T-helper 2 cell (primary cell): Measurements from ENCODE around the gene RAB1A.
"Not testable (repeated sequence)": the region's sequence is repeated elsewhere in the genome, so short reads cannot be mapped to it uniquely, and the experiment has no call there.

Experiments
- DNase-seq, 5 experiments: peaks; one replicate each; pipeline versions ENCODE4 v3.0.0 to v3.0.0-alpha.2; 2012 to 2022
- total RNA-seq, 2 donors: gene quantifications; one replicate each; lab custom pipeline; 2026; lab: John Stamatoyannopoulos, UW

The RAB1A gene
- total RNA-seq = 77.8 to 119 reads per million in 2 donors

- DNase-seq = peak; percentile 98 to 100 (median 99)
These were observed at the start of gene RAB1A for GRCh38 chr2:65129826-65130663. RAB1A (minus strand) TSS chr2:65130106; CDS start chr2:65129915, 191 bp downstream.

- no peak for DNase-seq
These were observed 48.0 kb upstream of the RAB1A start for GRCh38 chr2:65177751-65178442.

DNA sequence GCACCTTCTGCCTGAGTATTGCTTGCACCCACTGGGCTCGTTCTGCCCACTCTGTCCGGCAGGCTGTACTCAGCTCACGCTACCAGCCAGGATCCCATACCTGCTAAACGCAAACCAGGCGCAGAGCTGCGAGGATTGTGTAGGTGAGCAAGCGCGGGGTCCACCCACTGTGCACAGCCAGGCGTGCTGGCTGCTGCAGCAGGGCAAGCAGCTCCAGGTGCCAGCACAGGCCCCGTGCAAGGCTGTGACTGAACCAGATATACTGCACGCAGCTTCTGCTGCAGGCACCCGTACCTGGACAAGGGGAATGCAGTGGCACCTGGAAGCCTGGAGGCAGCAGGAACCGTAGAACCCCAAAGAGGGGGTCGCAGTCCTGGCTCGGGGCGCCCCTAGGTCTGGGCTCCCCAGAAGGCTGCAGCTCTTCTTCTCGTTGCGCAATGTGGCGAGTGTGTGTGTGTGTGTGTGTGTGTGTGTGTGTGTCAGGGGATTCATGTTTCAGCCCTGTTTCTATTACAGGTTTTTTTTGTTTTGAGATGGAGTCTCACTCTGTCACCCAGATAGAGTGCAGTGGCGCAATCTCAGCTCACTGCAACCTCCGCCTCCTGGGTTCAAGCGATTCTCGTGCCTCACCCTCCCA is 46.1 kb upstream of the RAB1A start:
- no peak for DNase-seq

DNA sequence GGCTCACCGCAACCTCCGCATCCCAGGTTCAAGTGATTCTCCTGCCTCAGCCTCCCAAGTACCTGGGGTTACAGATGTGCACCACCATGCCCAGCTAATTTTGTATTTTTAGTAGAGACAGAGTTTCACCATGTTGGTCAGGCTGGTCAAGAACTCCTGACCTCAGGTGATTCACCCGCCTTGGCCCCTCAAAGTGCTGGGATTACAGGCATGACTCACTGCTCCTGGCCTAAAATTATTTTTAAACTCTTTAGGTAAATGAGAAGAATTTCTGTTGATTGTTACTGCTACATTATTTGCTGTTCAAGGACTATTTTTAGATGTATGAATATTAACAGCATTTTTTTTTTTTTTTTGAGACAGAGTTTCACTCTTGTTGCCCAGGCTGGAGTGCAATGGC is 44.1 kb upstream of the RAB1A start:
- not testable (repeated sequence) for DNase-seq

DNA sequence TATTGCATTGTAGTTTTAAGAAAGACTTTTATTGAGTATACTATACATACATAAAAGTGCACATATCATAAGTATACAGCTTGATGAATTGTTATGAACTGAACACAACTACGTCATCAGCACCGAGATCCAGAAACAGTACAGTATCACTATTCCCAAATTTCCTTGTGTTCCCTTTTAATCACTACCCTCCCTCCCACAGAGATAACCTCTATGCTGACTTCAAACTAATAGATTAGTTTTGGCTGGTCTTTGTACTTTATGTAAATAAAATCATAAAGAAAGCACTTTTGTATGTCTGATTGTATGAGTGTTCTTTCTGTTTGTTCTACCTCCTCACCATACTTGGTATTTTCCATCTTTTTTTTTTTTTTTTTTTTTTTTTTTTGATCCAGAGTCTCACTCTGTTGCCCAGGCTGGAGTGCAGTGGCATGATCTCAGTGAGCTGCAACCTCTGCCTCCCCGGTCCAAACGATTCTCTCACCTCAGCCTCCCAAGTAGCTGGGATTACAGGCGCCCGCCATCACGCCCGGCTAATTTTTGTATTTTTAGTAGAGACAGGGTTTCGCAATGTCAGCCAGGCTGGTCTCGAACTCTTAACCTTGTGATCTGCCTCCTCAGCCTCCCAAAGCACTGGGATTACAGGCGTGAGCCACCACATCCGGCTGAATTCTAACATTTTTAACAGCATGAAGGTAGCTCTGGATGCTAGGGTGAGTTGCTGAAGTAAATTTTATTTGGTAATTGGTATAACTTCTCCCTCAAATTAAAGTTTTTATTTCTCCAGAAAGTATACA is 43.3 kb upstream of the RAB1A start:
- DNase-seq = no peak

GRCh38 chr2:65170611-65171477 is 40.9 kb upstream of the RAB1A start:
- DNase-seq = not testable (repeated sequence)

DNA sequence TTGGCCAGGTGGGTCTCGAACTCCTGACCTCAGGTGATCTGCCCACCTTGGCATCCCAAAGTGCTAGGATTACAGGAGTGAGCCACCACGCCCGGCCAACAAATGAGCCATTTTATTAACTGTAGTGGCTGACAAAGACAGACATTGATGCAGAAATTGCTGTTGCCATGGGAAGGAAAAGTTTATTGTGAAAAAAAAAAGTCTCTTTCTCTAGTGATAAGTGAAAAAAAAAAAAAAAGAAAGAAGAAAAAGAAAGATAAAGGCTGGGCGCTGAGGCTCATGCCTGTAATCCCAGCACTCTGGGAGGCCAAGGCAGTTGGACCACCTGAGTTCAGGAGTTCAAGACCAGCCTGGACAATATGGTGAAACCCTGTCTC is 39.8 kb upstream of the RAB1A start:
- no peak for DNase-seq

GRCh38 chr2:65165558-65165957 is 35.7 kb upstream of the RAB1A start:
- no peak for DNase-seq

- DNase-seq = no peak
These were observed 34.6 kb upstream of the RAB1A start for GRCh38 chr2:65164426-65164891.

- no peak for DNase-seq
These were observed 31.7 kb upstream of the RAB1A start for GRCh38 chr2:65161551-65162100.

DNA sequence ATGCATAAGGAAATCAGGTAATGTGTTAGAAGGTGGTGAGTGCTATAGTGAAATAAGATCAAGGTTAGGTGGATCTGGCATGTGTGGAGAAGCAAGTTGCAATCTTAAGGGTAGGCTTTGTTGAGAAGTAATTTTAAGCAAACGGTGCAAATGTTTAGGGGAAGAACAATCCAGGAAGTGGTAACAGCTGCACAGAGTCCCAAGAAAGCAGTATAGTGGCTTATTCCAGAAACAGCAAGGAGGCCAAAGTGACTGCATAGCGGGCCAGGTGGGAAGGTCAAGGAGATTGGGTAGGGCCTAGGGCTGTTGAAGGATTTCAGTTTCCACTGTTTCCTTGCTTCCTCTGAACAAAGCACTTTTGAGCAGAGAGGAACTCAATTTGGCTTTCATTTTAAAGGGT is 30.0 kb upstream of the RAB1A start:
- DNase-seq = peak in 1 of 5 experiments; percentile 8

DNA sequence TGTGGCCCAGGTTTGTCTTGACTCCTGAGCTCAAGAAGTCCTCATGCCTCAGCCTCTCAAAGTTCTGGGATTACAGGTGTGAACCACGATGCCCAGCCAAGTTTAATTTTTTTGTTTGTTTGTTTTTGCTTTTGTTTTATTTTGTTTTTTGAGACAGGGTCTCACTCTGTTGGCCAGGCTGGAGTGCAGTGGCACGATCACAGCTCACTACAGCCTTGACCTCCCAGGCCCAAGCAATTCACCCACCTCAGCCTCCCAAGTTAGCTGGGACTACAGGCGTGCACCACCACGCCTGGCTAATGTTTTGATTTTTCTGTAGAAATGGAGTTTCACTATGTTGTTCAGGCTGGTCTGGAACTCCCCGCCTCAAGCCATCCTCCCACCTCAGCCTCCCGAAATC is 29.4 kb upstream of the RAB1A start:
- no peak for DNase-seq

DNA sequence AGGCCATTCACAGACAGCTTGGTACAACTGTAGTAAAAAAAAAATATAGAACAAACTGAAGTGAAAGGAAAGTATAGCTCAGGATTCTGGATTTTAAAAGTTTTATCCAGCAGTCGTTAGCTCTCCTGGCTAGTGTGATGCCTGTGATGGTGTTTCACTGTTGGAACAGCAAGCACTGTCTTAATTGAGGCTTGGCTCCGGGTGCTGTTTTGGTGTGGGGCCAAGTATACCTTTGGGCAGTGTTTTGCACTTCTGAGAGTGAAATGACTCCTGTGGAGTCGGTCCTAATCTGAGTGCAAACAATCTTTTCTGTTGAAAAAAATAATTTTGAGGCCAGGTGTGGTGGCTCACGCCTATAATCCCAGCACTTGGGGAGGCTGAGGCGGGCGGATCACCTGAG is 28.7 kb upstream of the RAB1A start:
- DNase-seq = no peak

GRCh38 chr2:65157856-65158255 is 27.9 kb upstream of the RAB1A start:
- DNase-seq = not testable (repeated sequence)

DNA sequence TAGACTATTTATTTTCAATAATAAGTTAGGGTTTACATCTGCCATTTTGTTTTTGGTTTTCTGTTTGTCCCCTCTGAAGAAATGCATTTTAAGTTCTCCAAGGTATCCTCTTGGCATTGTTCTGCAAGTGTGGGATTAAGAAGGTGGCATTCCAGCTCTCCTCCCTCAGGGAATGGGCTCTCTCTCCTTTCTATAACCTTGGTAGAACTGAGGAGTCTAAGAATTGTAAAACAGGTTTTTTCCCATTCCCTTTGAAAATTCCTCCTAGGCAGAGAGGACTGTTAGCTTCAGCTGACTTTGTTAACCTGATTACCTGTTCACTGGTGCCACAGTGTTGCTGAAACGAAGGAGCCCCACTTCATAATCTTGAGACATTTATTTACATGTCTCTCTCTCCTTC is 26.1 kb upstream of the RAB1A start:
- no peak for DNase-seq

DNA sequence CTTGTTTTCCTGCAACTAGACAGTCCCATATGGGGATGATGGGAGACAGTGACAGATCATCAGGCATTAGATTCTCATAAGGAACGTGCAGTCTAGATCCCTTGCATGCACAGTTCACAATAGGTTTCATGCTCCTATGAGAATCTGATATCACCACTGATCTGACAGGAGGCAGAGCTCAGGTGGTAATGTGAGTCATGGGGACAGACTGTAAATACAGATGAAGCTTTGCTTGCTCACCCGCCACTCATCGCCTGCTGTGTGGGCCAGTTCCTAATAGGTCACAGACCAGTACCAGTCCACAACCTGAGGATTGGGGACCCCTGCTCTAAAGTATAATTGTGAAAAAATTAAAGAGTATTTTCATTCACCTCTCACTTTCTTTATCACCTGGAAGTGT is 23.6 kb upstream of the RAB1A start:
- no peak for DNase-seq

GRCh38 chr2:65146078-65146477 is 16.2 kb upstream of the RAB1A start:
- DNase-seq = no peak

GRCh38 chr2:65144571-65144970 is 14.7 kb upstream of the RAB1A start:
- peak in 1 of 5 experiments; percentile 36 for DNase-seq

DNA sequence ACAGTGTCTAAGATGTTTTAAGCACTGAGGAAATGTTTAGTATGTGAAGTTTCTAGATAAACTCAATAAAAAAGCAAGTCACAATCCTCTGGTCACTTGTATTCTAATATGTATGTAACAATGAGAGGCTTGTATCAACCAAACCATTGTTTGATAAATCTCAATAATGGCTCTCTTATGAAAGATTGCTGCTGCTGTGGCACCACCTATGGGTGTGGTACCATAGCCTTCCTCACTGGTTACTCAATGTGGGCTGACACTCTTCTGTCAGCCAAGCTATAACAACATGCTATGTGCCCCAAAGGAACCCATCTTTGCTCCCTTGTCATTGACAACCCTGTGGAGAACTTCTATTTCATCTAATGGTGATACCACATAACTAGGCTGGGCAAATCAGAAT is 12.6 kb upstream of the RAB1A start:
- DNase-seq = peak in 1 of 5 experiments; percentile 19

DNA sequence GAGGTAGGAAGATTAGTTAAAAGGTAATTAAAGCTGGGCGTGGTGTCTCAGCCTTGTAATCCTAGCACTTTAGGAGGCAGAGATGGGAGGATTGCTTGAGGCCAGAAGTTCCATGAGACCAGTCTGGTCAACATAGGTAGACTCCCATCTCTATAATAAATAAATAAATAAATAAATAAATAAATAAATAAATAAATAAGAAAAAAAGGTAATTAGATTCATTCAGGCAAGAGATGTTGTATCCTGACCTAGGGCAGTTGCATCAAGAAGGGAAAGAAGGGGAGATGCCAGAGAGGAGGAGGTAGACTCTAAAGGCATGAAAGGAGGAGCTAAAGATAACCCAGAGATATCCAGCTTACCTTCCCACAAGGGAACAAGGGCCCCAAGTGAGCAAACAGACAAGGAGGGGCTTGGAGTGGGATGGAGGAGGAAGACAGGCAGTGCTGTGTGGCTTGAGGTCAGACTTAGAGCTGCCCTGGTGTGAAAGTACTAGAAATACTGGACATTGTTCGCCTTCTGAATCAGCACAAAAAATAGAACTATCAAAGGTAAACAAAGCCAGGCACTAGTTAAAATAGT is 7.4 kb upstream of the RAB1A start:
- no peak for DNase-seq

DNA sequence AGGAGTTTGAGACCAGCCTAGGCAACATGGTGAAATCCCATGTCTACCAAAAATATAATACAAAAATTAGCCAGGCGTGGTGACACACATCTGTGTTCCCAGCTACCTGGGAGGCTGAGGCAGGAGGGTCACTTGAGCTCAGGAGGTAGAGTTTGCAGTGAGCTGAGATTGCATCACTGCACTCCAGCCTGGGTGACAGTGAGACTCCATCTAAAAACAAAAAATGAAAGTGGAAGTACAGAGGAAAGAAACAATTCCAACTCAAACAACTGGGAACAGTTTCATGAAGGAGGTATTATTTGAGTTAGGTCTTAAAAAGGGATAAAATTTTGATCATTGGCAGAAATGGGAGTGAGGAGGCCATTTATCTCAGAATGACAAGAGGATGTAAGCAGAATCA is 6.3 kb upstream of the RAB1A start:
- DNase-seq = no peak
